Activated T-helper 9 cell treated with anti-CD3 and anti-CD28 coated beads, Interleukin-2, amount 50 U/mL, for 16 hours (primary cell): ENCODE results near the gene NHERF2.

Source experiments
- DNase-seq: peaks from one replicate; pipeline ENCODE4 v3.0.0-alpha.2; 2020; ENCODE audit warnings: low read depth

NHERF2 gene

GRCh38 chr16:2061526-2061925 lies 34.8 kb downstream of the NHERF2 start:
- DNase-seq: no peak

GRCh38 chr16:2062801-2063200 lies 36.1 kb downstream of the NHERF2 start:
- DNase-seq: no peak

- no peak for DNase-seq
These were observed 37.2 kb downstream of the NHERF2 start for GRCh38 chr16:2063861-2064260.

- DNase-seq: no peak
These were observed 37.8 kb downstream of the NHERF2 start for GRCh38 chr16:2064368-2064945.

GRCh38 chr16:2066139-2066538 lies 39.4 kb downstream of the NHERF2 start:
- no peak for DNase-seq

- DNase-seq: no peak
These were observed 44.1 kb downstream of the NHERF2 start for GRCh38 chr16:2070576-2071453.

GRCh38 chr16:2071454-2072202 lies 44.9 kb downstream of the NHERF2 start:
- no peak for DNase-seq

GRCh38 chr16:2072926-2073325 lies 46.2 kb downstream of the NHERF2 start:
- DNase-seq: no peak

- DNase-seq: no peak
These were observed 47.4 kb downstream of the NHERF2 start for GRCh38 chr16:2074071-2074470.

- DNase-seq: no peak
These were observed 48.9 kb downstream of the NHERF2 start for GRCh38 chr16:2075631-2076030.

- no peak for DNase-seq
These were observed 49.6 kb downstream of the NHERF2 start for GRCh38 chr16:2076072-2076865.

GRCh38 chr16:2077016-2077415 lies 50.3 kb downstream of the NHERF2 start:
- DNase-seq: no peak

GRCh38 chr16:2077696-2078095 lies 51.0 kb downstream of the NHERF2 start:
- DNase-seq: no peak

- no peak for DNase-seq
These were observed 51.4 kb downstream of the NHERF2 start for GRCh38 chr16:2078096-2078495.

- no peak for DNase-seq
These were observed 52.0 kb downstream of the NHERF2 start for GRCh38 chr16:2078691-2079090.

GRCh38 chr16:2079311-2079800 lies 52.7 kb downstream of the NHERF2 start:
- DNase-seq: no peak

GRCh38 chr16:2079991-2080390 lies 53.3 kb downstream of the NHERF2 start:
- no peak for DNase-seq

- DNase-seq: no peak
These were observed 54.7 kb downstream of the NHERF2 start for GRCh38 chr16:2081201-2082084.

- no peak for DNase-seq
These were observed 55.7 kb downstream of the NHERF2 start for GRCh38 chr16:2082171-2082982.

- DNase-seq: no peak
These were observed 56.3 kb downstream of the NHERF2 start for GRCh38 chr16:2082983-2083364.
